ENCODE measurements around the gene GGA2. TPM values are rescaled to one million over a fixed set of nuclear protein-coding genes. Genes with fewer than 3 reads are reported as not detected.

Gene GGA2
- total RNA-seq, 1 experiment from 2014 or later, result 85.1 TPM

DNA sequence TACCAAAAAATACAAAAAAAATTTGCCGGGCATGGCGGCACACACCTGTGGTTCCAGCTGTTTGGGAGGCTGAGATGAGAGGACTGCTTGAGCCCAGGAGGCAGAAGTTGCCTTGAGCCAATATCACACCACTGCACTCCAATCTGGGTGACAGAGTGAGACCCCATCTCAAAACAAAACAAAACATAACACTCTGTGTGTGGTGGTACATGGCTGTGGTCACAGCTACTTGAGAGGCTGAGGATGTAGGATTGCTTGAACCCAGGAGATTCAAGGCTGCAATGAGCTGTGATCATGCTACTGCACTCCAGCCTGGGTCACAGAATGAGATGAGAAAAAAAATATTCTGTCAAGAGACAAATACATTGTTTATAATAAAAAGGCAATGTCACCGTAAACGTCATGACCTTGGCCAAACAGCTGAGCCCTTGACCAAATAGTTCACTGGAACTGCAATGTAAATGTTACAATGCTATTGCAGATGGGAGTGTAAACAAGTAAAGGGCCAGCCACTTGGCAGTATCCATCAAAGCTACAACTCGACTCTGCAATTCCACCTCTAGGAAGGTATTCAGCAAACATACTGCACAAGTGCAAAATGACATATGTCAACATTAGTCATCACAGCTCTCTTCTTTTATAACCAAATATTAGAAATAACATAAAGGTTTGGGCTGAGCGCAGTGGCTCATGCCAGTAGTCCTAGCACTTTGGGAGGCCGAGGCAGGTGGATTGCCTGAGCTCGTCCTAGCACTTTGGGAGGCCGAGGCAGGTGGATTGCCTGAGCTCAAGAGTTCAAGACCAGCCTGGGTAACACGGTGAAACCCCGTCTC is 29.9 kb upstream of the GGA2 start:
- BruUV-seq (replicated peaks), result no TSS peak
- no peak overlapping the region for H2AFZ ChIP-seq
- H3K27me3 ChIP-seq (ENCODE audit: insufficient read depth, low read depth), result no peaks in the 10 kb centered on the region
- no peaks in the 10 kb centered on the region for H4K20me1 ChIP-seq (ENCODE audit: insufficient read depth)
- no peaks in the 10 kb centered on the region for H3K9me2 ChIP-seq (ENCODE audit: insufficient read depth)
- H3K27ac ChIP-seq, result peak overlapping the region; percentile 75; the same call in 1 of the 2 replicates
- H3K4me3 ChIP-seq, result no peak overlapping the region
- POLR2A ChIA-PET (ENCODE audit: unreplicated experiment), result interaction anchor here (0.7 kb wide), 2 partner anchors 30 to 1211 kb away, joined by 4 to 12 read pairs; partner anchors contain the start of gene GGA2
- no peak overlapping the region for H3K4me2 ChIP-seq
- no peak for DNase-seq
- H3F3A ChIP-seq (ENCODE audit: insufficient read depth, low read depth), result no peaks in the 10 kb centered on the region
- no peaks in the 10 kb centered on the region for H3K9me3 ChIP-seq (ENCODE audit: insufficient read depth, low read depth)
- peaks cover 18% of the 10 kb centered on the region for H3K4me1 ChIP-seq (replicated peaks; ENCODE audit: insufficient read depth)
- H3K36me3 ChIP-seq (ENCODE audit: low read depth), result peaks cover 14% of the 10 kb centered on the region; the same call in 1 of the 2 replicates
- intact Hi-C loops (cut with micrococcal nuclease; ENCODE audit: unreplicated experiment), result no loop called here
- CTCF ChIA-PET, result interaction anchor here (1.2 kb wide), 1 partner anchor 57 kb away, joined by 8 read pairs; no protein-coding TSS in a partner anchor
- no peak for TF ChIP-seq EZH2 (IDR thresholded peaks at IDR 0.05; ENCODE audit: low read depth)
- TF ChIP-seq, protein P1, sequence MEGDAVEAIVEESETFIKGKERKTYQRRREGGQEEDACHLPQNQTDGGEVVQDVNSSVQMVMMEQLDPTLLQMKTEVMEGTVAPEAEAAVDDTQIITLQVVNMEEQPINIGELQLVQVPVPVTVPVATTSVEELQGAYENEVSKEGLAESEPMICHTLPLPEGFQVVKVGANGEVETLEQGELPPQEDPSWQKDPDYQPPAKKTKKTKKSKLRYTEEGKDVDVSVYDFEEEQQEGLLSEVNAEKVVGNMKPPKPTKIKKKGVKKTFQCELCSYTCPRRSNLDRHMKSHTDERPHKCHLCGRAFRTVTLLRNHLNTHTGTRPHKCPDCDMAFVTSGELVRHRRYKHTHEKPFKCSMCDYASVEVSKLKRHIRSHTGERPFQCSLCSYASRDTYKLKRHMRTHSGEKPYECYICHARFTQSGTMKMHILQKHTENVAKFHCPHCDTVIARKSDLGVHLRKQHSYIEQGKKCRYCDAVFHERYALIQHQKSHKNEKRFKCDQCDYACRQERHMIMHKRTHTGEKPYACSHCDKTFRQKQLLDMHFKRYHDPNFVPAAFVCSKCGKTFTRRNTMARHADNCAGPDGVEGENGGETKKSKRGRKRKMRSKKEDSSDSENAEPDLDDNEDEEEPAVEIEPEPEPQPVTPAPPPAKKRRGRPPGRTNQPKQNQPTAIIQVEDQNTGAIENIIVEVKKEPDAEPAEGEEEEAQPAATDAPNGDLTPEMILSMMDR (conservative IDR thresholded peaks at IDR 0.05), result no peak
- H3K79me2 ChIP-seq (ENCODE audit: low read depth), result no peaks in the 10 kb centered on the region

DNA sequence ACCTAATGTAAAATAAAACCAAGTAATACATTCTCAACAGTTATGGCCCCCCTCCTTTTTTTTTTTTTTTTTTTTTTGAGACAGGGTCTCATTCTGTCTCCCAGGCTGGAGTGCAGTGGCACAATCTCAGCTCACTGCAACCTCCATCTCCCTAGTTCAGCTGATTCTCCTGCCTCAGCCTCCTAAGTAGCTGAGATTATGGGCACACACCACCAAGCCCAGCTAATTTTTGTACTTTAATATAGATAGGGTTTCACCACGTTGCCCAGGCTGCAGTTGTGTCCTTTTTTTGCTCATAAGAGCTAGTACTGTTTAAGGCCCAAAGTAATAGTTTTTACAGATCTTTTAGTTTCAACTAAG is 28.6 kb upstream of the GGA2 start:
- peaks cover 20% of the 10 kb centered on the region; the same call in 1 of the 2 replicates for H3K36me3 ChIP-seq (ENCODE audit: low read depth)
- H3K27me3 ChIP-seq (ENCODE audit: insufficient read depth, low read depth), result no peaks in the 10 kb centered on the region
- no peaks in the 10 kb centered on the region for H3K79me2 ChIP-seq (ENCODE audit: low read depth)
- no peaks in the 10 kb centered on the region for H3K9me2 ChIP-seq (ENCODE audit: insufficient read depth)
- no peak overlapping the region for H3K4me3 ChIP-seq
- TF ChIP-seq, protein P1 (conservative IDR thresholded peaks at IDR 0.05), result no peak
- no peak for TF ChIP-seq EZH2 (IDR thresholded peaks at IDR 0.05; ENCODE audit: low read depth)
- peaks cover 18% of the 10 kb centered on the region for H3K4me1 ChIP-seq (replicated peaks; ENCODE audit: insufficient read depth)
- no peak overlapping the region for H3K4me2 ChIP-seq
- CTCF ChIA-PET, result interaction anchor here (0.5 to 1.0 kb wide), 3 partner anchors 19 to 103 kb away, joined by 3 to 10 read pairs (median 7); partner anchors contain the start of genes EARS2 and UBFD1
- H3K9me3 ChIP-seq (ENCODE audit: insufficient read depth, low read depth), result no peaks in the 10 kb centered on the region
- no peaks in the 10 kb centered on the region for H4K20me1 ChIP-seq (ENCODE audit: insufficient read depth)
- POLR2A ChIA-PET (ENCODE audit: unreplicated experiment), result interaction anchor here (0.5 to 1.0 kb wide), 3 partner anchors 22 to 233 kb away, joined by 3 to 6 read pairs (median 6); no protein-coding TSS in a partner anchor
- H3F3A ChIP-seq (ENCODE audit: insufficient read depth, low read depth), result no peaks in the 10 kb centered on the region
- BruUV-seq (replicated peaks), result no TSS peak
- no peak for DNase-seq
- H2AFZ ChIP-seq, result no peak overlapping the region
- intact Hi-C loops (cut with micrococcal nuclease; ENCODE audit: unreplicated experiment), result no loop called here
- H3K27ac ChIP-seq, result peak overlapping the region; percentile 75

DNA sequence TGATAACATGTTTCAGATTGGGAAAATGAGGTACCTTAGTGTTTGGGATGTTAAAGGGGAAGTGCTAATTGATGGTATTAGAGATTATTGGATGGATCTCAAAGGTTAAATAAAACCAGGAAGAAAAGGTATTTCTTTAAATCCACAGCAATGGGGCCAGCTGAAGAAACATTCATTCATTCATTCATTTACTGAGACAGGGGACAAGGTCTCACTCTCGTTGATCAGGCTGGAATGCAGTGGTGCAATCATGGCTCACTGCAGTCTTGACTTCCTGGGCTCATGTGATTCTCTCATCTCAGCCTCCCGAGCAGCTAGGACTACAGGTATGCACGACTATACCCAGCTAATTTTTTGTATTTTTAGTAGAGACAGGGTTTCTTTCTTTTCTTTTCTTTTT is 27.1 kb upstream of the GGA2 start:
- no peaks in the 10 kb centered on the region for H3K9me2 ChIP-seq (ENCODE audit: insufficient read depth)
- BruUV-seq (replicated peaks), result no TSS peak
- POLR2A ChIA-PET (ENCODE audit: unreplicated experiment), result no interaction called here
- intact Hi-C loops (cut with micrococcal nuclease; ENCODE audit: unreplicated experiment), result no loop called here
- no peak overlapping the region for H3K4me2 ChIP-seq
- no peak overlapping the region for H2AFZ ChIP-seq
- peaks cover 18% of the 10 kb centered on the region for H3K4me1 ChIP-seq (replicated peaks; ENCODE audit: insufficient read depth)
- H3K27ac ChIP-seq, result no peak overlapping the region
- 0 out of 2 replicates have a peak, but pooled peaks cover 3% of the 10 kb centered on the region for H4K20me1 ChIP-seq (ENCODE audit: insufficient read depth)
- no peak for DNase-seq
- CTCF ChIA-PET, result no interaction called here
- no peak overlapping the region for H3K4me3 ChIP-seq
- no peaks in the 10 kb centered on the region for H3K27me3 ChIP-seq (ENCODE audit: insufficient read depth, low read depth)
- no peaks in the 10 kb centered on the region for H3K9me3 ChIP-seq (ENCODE audit: insufficient read depth, low read depth)
- no peaks in the 10 kb centered on the region for H3K79me2 ChIP-seq (ENCODE audit: low read depth)
- H3K36me3 ChIP-seq (ENCODE audit: low read depth), result peaks cover 23% of the 10 kb centered on the region; the same call in 1 of the 2 replicates
- TF ChIP-seq, protein P1 (conservative IDR thresholded peaks at IDR 0.05), result no peak
- TF ChIP-seq EZH2 (IDR thresholded peaks at IDR 0.05; ENCODE audit: low read depth), result no peak
- H3F3A ChIP-seq (ENCODE audit: insufficient read depth, low read depth), result no peaks in the 10 kb centered on the region
